HepG2 (cell line): ENCODE results near the gene MTHFS.

Source experiments
- ATF7-NPFF ChIP-seq: sonication (generic); formaldehyde crosslinking; IDR thresholded peaks from 2 replicates; pipeline ENCODE4 v1.8.1; 2023; ENCODE audit warnings: mild to moderate bottlenecking, low read depth, missing genetic modification reagents, moderate library complexity
- BRD4 ChIP-seq: sonication (generic); formaldehyde crosslinking; IDR thresholded peaks from 2 replicates; pipeline ENCODE4 v1.4.0; 2020; ENCODE audit warnings: missing genetic modification reagents
- CHD2 ChIP-seq: IDR thresholded peaks from 2 replicates; pipeline ENCODE4 v1.6.1; 2011; ENCODE audit warnings: low read depth, low read length, improper control_type of control experiment
- MAZ ChIP-seq, 2 experiments: sonication (generic) in 1 of 2; formaldehyde crosslinking in 1 of 2; IDR thresholded peaks; 2 replicates each; pipeline versions ENCODE4 v1.5.0 to v1.6.1; 2012 to 2020; ENCODE audit warnings: low read depth in 2 of 2, mild to moderate bottlenecking in 2 of 2, borderline replicate concordance in 1 of 2, improper control_type of control experiment in 1 of 2, low read length in 1 of 2, missing genetic modification reagents in 1 of 2, moderate library complexity in 1 of 2
- MYC ChIP-seq: sonication (generic); formaldehyde crosslinking; IDR thresholded peaks from 2 replicates; pipeline ENCODE4 v1.9.0; 2021; ENCODE audit warnings: missing genetic modification reagents, borderline replicate concordance
- PCBP1 ChIP-seq: fragments of 200-400 bp; formaldehyde crosslinking; IDR thresholded peaks from 2 replicates; pipeline ENCODE4 v1.6.1; 2017; ENCODE audit warnings: mild to moderate bottlenecking, low read depth, low read length, borderline replicate concordance
- ZNF180 ChIP-seq: sonication (generic); formaldehyde crosslinking; IDR thresholded peaks from 2 replicates; pipeline ENCODE4 v1.4.0; 2020; ENCODE audit warnings: low read depth, missing genetic modification reagents, borderline replicate concordance
- ZNF777 ChIP-seq: sonication (generic); formaldehyde crosslinking; IDR thresholded peaks from 2 replicates; pipeline ENCODE4 v1.4.0; 2020; ENCODE audit warnings: missing genetic modification reagents
- TF ChIP-seq, protein P1 (sequence below): IDR thresholded peaks from 2 replicates; pipeline ENCODE4 v1.6.1; 2012; ENCODE audit warnings: inconsistent platforms

DNA sequence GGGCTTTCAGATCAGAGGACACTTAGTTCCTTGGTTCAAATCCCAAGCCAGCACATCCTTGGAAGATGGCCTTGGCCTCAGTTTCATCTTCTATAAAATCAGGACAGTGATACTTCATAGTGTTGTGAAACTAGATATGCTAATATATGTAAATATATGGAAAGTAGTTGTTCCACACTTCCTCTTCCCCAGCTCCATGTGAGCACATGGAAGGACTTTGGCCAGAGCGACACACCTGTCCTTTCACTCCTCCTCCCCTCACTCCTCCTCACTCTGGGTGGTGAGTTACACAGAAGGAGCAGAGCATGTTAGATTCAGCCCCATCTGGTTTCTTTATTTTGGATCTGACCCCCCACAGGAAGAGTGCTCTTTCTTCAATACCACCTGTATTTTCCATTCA is 65.2 kb downstream of the MTHFS start:
- TF ChIP-seq, protein P1, sequence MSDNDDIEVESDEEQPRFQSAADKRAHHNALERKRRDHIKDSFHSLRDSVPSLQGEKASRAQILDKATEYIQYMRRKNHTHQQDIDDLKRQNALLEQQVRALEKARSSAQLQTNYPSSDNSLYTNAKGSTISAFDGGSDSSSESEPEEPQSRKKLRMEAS, result no peak
- no peak for TF ChIP-seq MYC (CRISPR knock-in tag)
- no peak for TF ChIP-seq ATF7-NPFF
- no peak for TF ChIP-seq ZNF180 (CRISPR knock-in tag)
- no peak for TF ChIP-seq ZNF777 (CRISPR knock-in tag)
- no peak for TF ChIP-seq BRD4 (CRISPR knock-in tag)
- TF ChIP-seq MAZ (IDR thresholded peaks at IDR 0.05; ENCODE audit: borderline replicate concordance, low read depth, low read length), result no peak
- TF ChIP-seq MAZ (CRISPR knock-in tag; IDR thresholded peaks at IDR 0.05; ENCODE audit: low read depth), result no peak
- no peak for TF ChIP-seq CHD2
- TF ChIP-seq PCBP1, result no peak
